Ovary (tissue), 9 donors: Measurements from ENCODE around the gene NUMA1. TPM values are rescaled to one million over a fixed set of nuclear protein-coding genes. Genes with fewer than 3 reads are reported as not detected.

Experiments used
- DNase-seq, 5 donors: peaks; one replicate each; pipeline ENCODE4 v3.0.0-alpha.2; 2019 to 2020
- H3K27ac ChIP-seq, 2 donors: fragments of 200-600 bp; one replicate each; pipeline versions ENCODE4 v1.5.1 to v1.8.0; 2019 to 2022
- H3K27me3 ChIP-seq: fragments of 200-600 bp; one replicate; pipeline ENCODE4 v1.8.0; 2022
- H3K36me3 ChIP-seq: fragments of 200-600 bp; sonication (generic); one replicate; pipeline ENCODE4 v1.5.1; 2019
- H3K4me1 ChIP-seq: one replicate; pipeline ENCODE4 v1.8.1; 2013; ENCODE audit warnings: mild to moderate bottlenecking, moderate library complexity; ENCODE audit not compliant: insufficient read depth
- H3K4me3 ChIP-seq: fragments of 200-600 bp; sonication (generic); one replicate; pipeline ENCODE4 v1.5.1; 2017
- H3K9me3 ChIP-seq, 2 donors: fragments of 200-600 bp in 1 of 2; sonication (generic) in 1 of 2; one replicate each; pipeline versions ENCODE4 v1.5.1 to v1.8.1; 2013 to 2019; ENCODE audit warnings: mild to moderate bottlenecking in 1 of 2, moderate library complexity in 1 of 2
- EP300 ChIP-seq: sonication (generic); formaldehyde crosslinking; IDR thresholded peaks from one replicate; pipeline ENCODE4 v1.6.1; 2017; ENCODE audit warnings: antibody characterized with exemption
- POLR2A ChIP-seq: fragments of 450-650 bp; IDR thresholded peaks from one replicate; pipeline ENCODE4 v1.6.1; 2017; ENCODE audit warnings: antibody characterized with exemption, mild to moderate bottlenecking, moderate library complexity
- WGBS, 3 donors: extraction: QIAGEN DNeasy Blood & Tissue Kit in 1 of 3; methylation state at CpG; one replicate each; pipeline versions ENCODE4 v1.1.5 to v1.1.7; 2013 to 2017; 5-methylcytosine and 5-hydroxymethylcytosine counted together
- intact Hi-C, 4 donors: fragments of 100-400 bp; cut with DNase I; formaldehyde crosslinking; loops; one replicate each; pipeline versions ENCODE4 v1.11.0 to v1.15.1; 2022 to 2023
- polyA plus RNA-seq, 2 donors: library from polyadenylated mRNA; stranded (reverse); fragments of 200-250 nt in 1 of 2; fragments of 350-450 nt in 1 of 2; fragmentation: Illumina TruSeq in 1 of 2; extraction: RNeasy Lipid Tissue Mini Kit (QIAGEN cat#74804) in 1 of 2; gene quantifications; one replicate each; pipeline ENCODE4 v1.2.3, GENCODE V29; 2013 to 2014
- total RNA-seq, 7 donors: library from RNA; depleted of rRNA in 2 of 7; stranded (reverse); fragments of >200 nt in 2 of 7; fragmentation: NEBNext Ultra II Directional in 3 of 7; extraction: Animal tissue kit (Norgen Biotek cat#: 25700) in 3 of 7; gene quantifications; one replicate each; pipeline versions ENCODE4 v1.1.0 to v1.2.4, GENCODE V29; 2016 to 2023
- TF ChIP-seq, protein P1 (sequence below), 3 donors: fragments of 450-650 bp in 2 of 3; fragments of 200-600 bp in 1 of 3; IDR thresholded peaks; one replicate each; pipeline versions ENCODE4 v1.5.1 to v1.8.0; 2016 to 2022; ENCODE audit warnings: antibody characterized with exemption in 3 of 3, mild to moderate bottlenecking in 1 of 3
- donor health status: DM: no; HTN: no; CAD: no; lungs with moderate emphysema.
- donor health status: DM: no; HTN: no; CAD: no.
- donor health status: Bipolar disorder and iron deficiency.
- donor health status: DM: yes; HTN: yes; CAD: no.
- donor health status: DM: no; HTN: no; CAD: no.
- donor health status: DM: yes; HTN: yes; CAD: no.

NUMA1 gene
- total and polyA plus RNA-seq, 9 donors: 156 to 270 (median 235) TPM

DNA sequence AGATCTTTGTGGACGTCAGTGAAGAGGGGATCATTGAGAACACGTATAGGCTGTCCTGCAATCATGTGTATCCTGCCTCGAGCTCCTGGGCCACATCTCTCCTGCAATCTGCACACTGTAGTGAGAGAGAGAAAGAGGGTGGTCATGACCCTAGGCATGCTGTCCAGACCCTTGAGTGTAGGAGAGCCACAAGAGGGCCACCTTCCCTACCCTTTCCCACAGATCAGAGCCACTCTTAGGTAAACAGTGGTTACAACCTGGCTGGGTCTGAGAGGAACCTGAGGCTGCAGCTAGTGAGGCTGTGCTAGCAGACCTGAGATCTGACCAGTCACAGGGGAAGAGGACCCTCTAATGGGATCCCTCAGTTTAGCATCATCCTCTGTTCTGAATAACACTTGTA lies 85.6 kb downstream of the NUMA1 start:
- no peaks in the 10 kb centered on the region for H3K36me3 ChIP-seq
- peaks cover 1% of the 10 kb centered on the region for H3K4me1 ChIP-seq
- H3K27me3 ChIP-seq: no peaks in the 10 kb centered on the region
- WGBS, 3 donors: 77 to 96% (median 87%) methylated on average over 3 of the region's 3 CpGs
- no peak for TF ChIP-seq EP300
- no peak overlapping the region for H3K27ac ChIP-seq
- intact Hi-C loops: loop anchor here in 1 of 4 donors (2.0 kb wide), 1 partner anchor 42 kb away; no protein-coding TSS in a partner anchor
- H3K9me3 ChIP-seq: no peaks in the 10 kb centered on the region
- no peak for DNase-seq
- H3K4me3 ChIP-seq: no peak overlapping the region

- H3K9me3 ChIP-seq: no peaks in the 10 kb centered on the region
- no peak for TF ChIP-seq EP300
- TF ChIP-seq, protein P1, sequence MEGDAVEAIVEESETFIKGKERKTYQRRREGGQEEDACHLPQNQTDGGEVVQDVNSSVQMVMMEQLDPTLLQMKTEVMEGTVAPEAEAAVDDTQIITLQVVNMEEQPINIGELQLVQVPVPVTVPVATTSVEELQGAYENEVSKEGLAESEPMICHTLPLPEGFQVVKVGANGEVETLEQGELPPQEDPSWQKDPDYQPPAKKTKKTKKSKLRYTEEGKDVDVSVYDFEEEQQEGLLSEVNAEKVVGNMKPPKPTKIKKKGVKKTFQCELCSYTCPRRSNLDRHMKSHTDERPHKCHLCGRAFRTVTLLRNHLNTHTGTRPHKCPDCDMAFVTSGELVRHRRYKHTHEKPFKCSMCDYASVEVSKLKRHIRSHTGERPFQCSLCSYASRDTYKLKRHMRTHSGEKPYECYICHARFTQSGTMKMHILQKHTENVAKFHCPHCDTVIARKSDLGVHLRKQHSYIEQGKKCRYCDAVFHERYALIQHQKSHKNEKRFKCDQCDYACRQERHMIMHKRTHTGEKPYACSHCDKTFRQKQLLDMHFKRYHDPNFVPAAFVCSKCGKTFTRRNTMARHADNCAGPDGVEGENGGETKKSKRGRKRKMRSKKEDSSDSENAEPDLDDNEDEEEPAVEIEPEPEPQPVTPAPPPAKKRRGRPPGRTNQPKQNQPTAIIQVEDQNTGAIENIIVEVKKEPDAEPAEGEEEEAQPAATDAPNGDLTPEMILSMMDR (IDR thresholded peaks at IDR 0.05): no peak
- TF ChIP-seq POLR2A: no peak
- no peak overlapping the region for H3K27ac ChIP-seq
- 90 to 94% (median 91%) methylated on average over 3 of the region's 3 CpGs for WGBS, 3 donors
- intact Hi-C loops: no loop called here
- H3K4me1 ChIP-seq: peaks cover 3% of the 10 kb centered on the region
- H3K27me3 ChIP-seq: no peaks in the 10 kb centered on the region
- no peaks in the 10 kb centered on the region for H3K36me3 ChIP-seq
- H3K4me3 ChIP-seq: no peak overlapping the region
- no peak for DNase-seq
Observed at GRCh38 chr11:71992136-71992730, 88.1 kb downstream of the NUMA1 start.

GRCh38 chr11:71991494-71991893 lies 88.8 kb downstream of the NUMA1 start:
- H3K4me3 ChIP-seq: no peak overlapping the region
- intact Hi-C loops: no loop called here
- 96 to 98% (median 96%) methylated on average over 3 of the region's 3 CpGs for WGBS, 3 donors
- H3K4me1 ChIP-seq: peaks cover 3% of the 10 kb centered on the region
- DNase-seq: no peak
- no peaks in the 10 kb centered on the region for H3K36me3 ChIP-seq
- H3K27ac ChIP-seq: no peak overlapping the region
- TF ChIP-seq POLR2A: no peak
- no peak for TF ChIP-seq EP300
- TF ChIP-seq, protein P1 (IDR thresholded peaks at IDR 0.05): no peak
- H3K27me3 ChIP-seq: no peaks in the 10 kb centered on the region
- no peaks in the 10 kb centered on the region for H3K9me3 ChIP-seq

- Histone ChIP-seq H3K4me3 (no peak overlapping the region), H3K4me1 (peaks cover 3% of the 10 kb centered on the region), H3K27me3 (no peaks in the 10 kb centered on the region), H3K27ac (no peak overlapping the region), H3K9me3 (no peaks in the 10 kb centered on the region), H3K36me3 (no peaks in the 10 kb centered on the region)
- TF ChIP-seq EP300 (no peak), POLR2A (no peak)
- TF ChIP-seq, protein P1 (IDR thresholded peaks at IDR 0.05): no peak
- intact Hi-C loops: no loop called here
- DNase-seq: no peak
- 56 to 77% (median 56%) methylated on average over 3 of the region's 3 CpGs for WGBS, 3 donors
Observed at GRCh38 chr11:71990701-71991100, 89.6 kb downstream of the NUMA1 start.

- Histone ChIP-seq H3K4me1 (peaks cover 3% of the 10 kb centered on the region), H3K4me3 (no peak overlapping the region), H3K27me3 (no peaks in the 10 kb centered on the region), H3K36me3 (no peaks in the 10 kb centered on the region), H3K9me3 (no peaks in the 10 kb centered on the region), H3K27ac (no peak overlapping the region)
- no peak for TF ChIP-seq POLR2A
- TF ChIP-seq, protein P1 (IDR thresholded peaks at IDR 0.05): no peak
- TF ChIP-seq EP300: no peak
- WGBS, 3 donors: 8 to 23% (median 16%) methylated on average over 3 of the region's 3 CpGs
- DNase-seq: no peak
- intact Hi-C loops: no loop called here
Observed at GRCh38 chr11:71988050-71988449, 92.3 kb downstream of the NUMA1 start.
